PC-3 (cell line): ENCODE measurements around the gene OLFML2A. TPM values are rescaled to one million over a fixed set of nuclear protein-coding genes. Genes with fewer than 3 reads are reported as not detected.

Experiments
- ATAC-seq: fragments of 200-7000 bp; cut with Tn5 transposase; 2 replicates; pipeline ENCODE4 v1.9.1; 2020; ENCODE audit warnings: mild to moderate bottlenecking, moderate library complexity
- BruUV-seq: library from RNA; stranded (reverse); fragments of 400-500 nt; replicated peaks from 2 replicates; lab custom pipeline; 2021; lab: Mats Ljungman, UMichigan
- CTCF ChIA-PET: fragments of 300-600 bp; sonication (Branson Sonifier 250); formaldehyde crosslinking; loops from one replicate; lab custom pipeline; 2022; ENCODE audit warnings: antibody characterized with exemption; lab: Charles Lee
- POLR2A ChIA-PET: fragments of 300-600 bp; sonication (Branson Sonifier 250); formaldehyde crosslinking; loops from one replicate; lab custom pipeline; 2022; ENCODE audit warnings: antibody characterized with exemption; ENCODE audit not compliant: unreplicated experiment; lab: Charles Lee
- DNase-seq: peaks from one replicate; pipeline ENCODE4 v3.0.0-alpha.2; 2015
- H2AFZ ChIP-seq: fragments of 300-600 bp; sonication (generic); 2 replicates; pipeline ENCODE4 v1.6.0; 2016; ENCODE audit warnings: antibody characterized with exemption, low read length
- H3F3A ChIP-seq: fragments of 300-600 bp; sonication (generic); one replicate; pipeline ENCODE4 v1.6.0; 2017; ENCODE audit warnings: antibody characterized with exemption, low read length, control low read depth, mild to moderate bottlenecking; ENCODE audit not compliant: unreplicated experiment
- H3K27ac ChIP-seq: fragments of 300-600 bp; sonication (generic); 2 replicates; pipeline ENCODE4 v1.5.1; 2016; ENCODE audit warnings: mild to moderate bottlenecking, low read length
- H3K27me3 ChIP-seq: fragments of 300-600 bp; sonication (generic); 2 replicates; pipeline ENCODE4 v1.6.1; 2016; ENCODE audit warnings: low read length, mixed read lengths
- H3K36me3 ChIP-seq: fragments of 300-600 bp; sonication (generic); 2 replicates; pipeline ENCODE4 v1.6.1; 2016; ENCODE audit warnings: low read depth, mixed run types, low read length, mixed read lengths
- H3K4me1 ChIP-seq: fragments of 300-600 bp; sonication (generic); 2 replicates; pipeline ENCODE4 v1.5.1; 2016; ENCODE audit warnings: low read length; ENCODE audit not compliant: insufficient read depth
- H3K4me2 ChIP-seq: fragments of 300-600 bp; sonication (generic); 2 replicates; pipeline ENCODE4 v1.6.0; 2016; ENCODE audit warnings: low read length
- H3K4me3 ChIP-seq: fragments of 300-600 bp; sonication (generic); 2 replicates; pipeline ENCODE4 v1.5.1; 2016; ENCODE audit warnings: mild to moderate bottlenecking, low read length, mixed read lengths
- H3K79me2 ChIP-seq: fragments of 300-600 bp; sonication (generic); 2 replicates; pipeline ENCODE4 v1.6.1; 2017; ENCODE audit warnings: low read length, mixed read lengths
- H3K9ac ChIP-seq: fragments of 300-600 bp; sonication (generic); 2 replicates; pipeline ENCODE4 v1.6.0; 2016; ENCODE audit warnings: mild to moderate bottlenecking, low read length
- H3K9me2 ChIP-seq: fragments of 300-600 bp; sonication (generic); replicated peaks from 2 replicates; pipeline ENCODE4 v1.6.1; 2016; ENCODE audit warnings: mixed run types, low read length, mixed read lengths
- H3K9me3 ChIP-seq: fragments of 300-600 bp; sonication (generic); 2 replicates; pipeline ENCODE4 v1.6.1; 2016; ENCODE audit warnings: low read length, mixed read lengths
- H4K20me1 ChIP-seq: fragments of 300-600 bp; sonication (generic); 2 replicates; pipeline ENCODE4 v1.6.1; 2016; ENCODE audit warnings: low read length, mixed read lengths
- CTCF ChIP-seq: fragments of 300-600 bp; sonication (generic); conservative IDR thresholded peaks from 2 replicates; pipeline ENCODE4 v1.5.1; 2017; ENCODE audit warnings: antibody characterized with exemption, low read depth, mild to moderate bottlenecking, low read length
- EZH2 ChIP-seq: fragments of 300-600 bp; sonication (generic); IDR thresholded peaks from one replicate; pipeline ENCODE4 v1.6.1; 2017; ENCODE audit warnings: antibody characterized with exemption, mild to moderate bottlenecking, low read length; ENCODE audit not compliant: unreplicated experiment
- EZH2phosphoT487 ChIP-seq: fragments of 300-600 bp; sonication (generic); IDR thresholded peaks from 2 replicates; pipeline ENCODE4 v1.6.1; 2018; ENCODE audit warnings: mild to moderate bottlenecking, antibody characterized with exemption, low read length, borderline replicate concordance
- intact Hi-C: fragments of 100-400 bp; cut with micrococcal nuclease; formaldehyde crosslinking; loops from 2 replicates; pipeline ENCODE4 v1.9.0; 2023
- total RNA-seq: library from RNA; depleted of rRNA; stranded (reverse); fragments of >200 nt; gene quantifications from 2 replicates; pipeline ENCODE4 v1.2.3, GENCODE V29; 2014

Gene OLFML2A
- total RNA-seq, 1 experiment from 2014 or later, result 3.4 TPM

GRCh38 chr9:124769549-124770358, 7.2 kb upstream of the OLFML2A start:
- intact Hi-C loops, result loop anchor here (5.0 kb wide), 1 partner anchor 603 kb away; no protein-coding TSS in a partner anchor
- DNase-seq (peak; percentile 30), ATAC-seq (peak; percentile 8; the same call in 1 of the 2 replicates)
- Histone ChIP-seq H3K9ac (peak overlapping the region; percentile 66), H3K9me2 (no peaks in the 10 kb centered on the region), H3K4me3 (peak overlapping the region; percentile 84), H3K27ac (no peak overlapping the region), H3K79me2 (peaks cover 53% of the 10 kb centered on the region), H3K36me3 (no peaks in the 10 kb centered on the region), H2AFZ (peak overlapping the region; percentile 36), H4K20me1 (0 out of 2 replicates have a peak, but pooled peaks cover 4% of the 10 kb centered on the region), H3F3A (no peaks in the 10 kb centered on the region), H3K4me2 (peak overlapping the region; percentile 84), H3K9me3 (no peaks in the 10 kb centered on the region), H3K4me1 (0 out of 2 replicates have a peak, but pooled peaks cover 4% of the 10 kb centered on the region), H3K27me3 (no peaks in the 10 kb centered on the region)
- TF ChIP-seq CTCF (no peak), EZH2 (no peak), EZH2phosphoT487 (no peak)
- BruUV-seq, result no TSS peak
- POLR2A ChIA-PET, result no interaction called here
- CTCF ChIA-PET, result interaction anchor here (0.6 to 3.6 kb wide), 4 partner anchors 9 to 218 kb away, joined by 3 to 58 read pairs (median 11); partner anchors contain the start of gene WDR38

GRCh38 chr9:124770359-124771020, 6.4 kb upstream of the OLFML2A start:
- TF ChIP-seq EZH2 (no peak), CTCF (no peak)
- BruUV-seq, result no TSS peak
- ChIA-PET CTCF (interaction anchor here (3.6 kb wide), 1 partner anchor 83 kb away, joined by 58 read pairs; the partner anchor contains the start of gene WDR38), POLR2A (no interaction called here)
- no peak for ATAC-seq
- Histone ChIP-seq H3K9ac (peak overlapping the region; percentile 66), H3K4me2 (peak overlapping the region; percentile 84), H3K4me3 (peak overlapping the region; percentile 84), H2AFZ (peak overlapping the region; percentile 78), H3K27me3 (no peaks in the 10 kb centered on the region), H3K27ac (no peak overlapping the region), H3K36me3 (no peaks in the 10 kb centered on the region), H4K20me1 (0 out of 2 replicates have a peak, but pooled peaks cover 4% of the 10 kb centered on the region), H3K79me2 (peaks cover 50% of the 10 kb centered on the region), H3K4me1 (0 out of 2 replicates have a peak, but pooled peaks cover 4% of the 10 kb centered on the region), H3F3A (no peaks in the 10 kb centered on the region), H3K9me3 (no peaks in the 10 kb centered on the region), H3K9me2 (no peaks in the 10 kb centered on the region)
- no peak for DNase-seq
- intact Hi-C loops, result loop anchor here (1.0 to 5.0 kb wide), 2 partner anchors 124 to 602 kb away; no protein-coding TSS in a partner anchor
